Upper lobe of left lung (tissue), 4 donors: ENCODE results near the gene TELO2.

Experiments
- CTCF ChIP-seq, 6 experiments: fragments of 450-650 bp in 4 of 6; fragments of 200-600 bp in 2 of 6; sonication (generic) in 2 of 6; IDR thresholded peaks; one replicate each; pipeline ENCODE4 v1.5.1; 2016 to 2019; ENCODE audit warnings: antibody characterized with exemption in 6 of 6
- POLR2AphosphoS5 ChIP-seq, 2 donors: sonication (generic); formaldehyde crosslinking; IDR thresholded peaks; one replicate each; pipeline ENCODE4 v1.5.1; 2017; ENCODE audit warnings: antibody characterized with exemption in 2 of 2

- TF ChIP-seq CTCF (IDR thresholded peaks at IDR 0.05) (no peak), POLR2AphosphoS5 (IDR thresholded peaks at IDR 0.05) (peak; percentile 91 to 95)
Measured at GRCh38 chr16:1533443-1533951, 40.3 kb downstream of the TELO2 start, which contains the start of gene TMEM204.
